ENCODE data around the gene GDPGP1. TPM values are rescaled to one million over a fixed set of nuclear protein-coding genes. Genes with fewer than 3 reads are reported as not detected.
"Not testable (repeated sequence)": the region's sequence is repeated elsewhere in the genome, so short reads cannot be mapped to it uniquely, and the experiment has no call there.

The GDPGP1 gene
- total RNA-seq, 2 experiments from 2014 or later: 10.2 to 10.3 TPM

DNA sequence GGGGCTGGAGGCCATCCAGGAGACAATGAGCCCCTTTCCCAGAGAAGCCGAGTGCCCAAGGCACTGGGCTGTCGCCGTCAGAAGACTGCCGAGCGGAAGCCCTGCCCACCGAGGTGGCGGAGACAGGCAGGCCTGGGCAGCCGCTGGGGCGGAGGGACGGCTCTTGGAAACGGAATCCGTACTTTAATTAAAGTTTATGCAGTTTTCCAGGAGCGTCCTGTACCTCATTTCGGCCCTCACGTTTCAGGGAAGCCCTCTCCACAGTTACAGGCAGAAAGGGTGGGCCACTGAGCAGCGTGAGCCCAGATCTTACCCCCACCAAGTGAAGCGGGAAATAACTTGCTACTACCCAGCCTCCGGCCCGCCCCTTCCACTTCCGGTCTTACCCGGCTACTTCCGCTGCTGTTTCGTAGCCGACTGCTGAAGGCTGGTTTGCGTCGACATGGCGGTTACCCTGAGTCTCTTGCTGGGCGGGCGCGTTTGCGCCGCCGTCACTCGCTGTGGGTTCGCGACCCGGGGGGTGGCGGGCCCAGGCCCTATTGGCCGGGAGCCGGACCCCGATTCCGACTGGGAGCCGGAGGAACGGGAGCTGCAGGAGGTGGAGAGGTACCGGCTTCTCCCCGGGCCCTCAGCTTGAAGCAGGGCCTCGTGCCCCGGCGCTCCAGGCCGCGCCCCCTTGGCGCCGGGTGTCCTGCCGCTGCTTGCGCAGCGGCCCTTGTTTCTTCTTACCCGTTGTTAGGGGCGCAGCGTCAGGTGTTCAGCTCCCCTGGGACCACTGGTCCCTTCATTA lies 31.5 kb downstream of the GDPGP1 start, which contains the start of gene NGRN:
NGRN (plus strand) TSS at position 402 of the 790 bp plus-strand sequence; CDS start at position 443, 41 bp downstream.
- ATAC-seq (ENCODE audit: low read depth) (peak; percentile 89), DNase-seq (peak; percentile 93)
- POLR2A ChIA-PET: interaction anchor here (0.7 to 1.4 kb wide), 10 partner anchors 13 to 1214 kb away, joined by 3 to 29 read pairs (median 3); partner anchors contain the start of genes CIB1, GDPGP1, HDDC3 and IQGAP1
- Mint-ChIP-seq H3K4me1 (peaks cover 32% of the 10 kb centered on the region), H3K9me3 (no peaks in the 10 kb centered on the region), H3K27ac (peak within 1 kb of the TSS; percentile 98), H3K27me3 (no peaks in the 10 kb centered on the region), H3K4me3 (peak within 1 kb of the TSS; percentile 96), H3K36me3 (peaks cover 15% of the 10 kb centered on the region)

DNA sequence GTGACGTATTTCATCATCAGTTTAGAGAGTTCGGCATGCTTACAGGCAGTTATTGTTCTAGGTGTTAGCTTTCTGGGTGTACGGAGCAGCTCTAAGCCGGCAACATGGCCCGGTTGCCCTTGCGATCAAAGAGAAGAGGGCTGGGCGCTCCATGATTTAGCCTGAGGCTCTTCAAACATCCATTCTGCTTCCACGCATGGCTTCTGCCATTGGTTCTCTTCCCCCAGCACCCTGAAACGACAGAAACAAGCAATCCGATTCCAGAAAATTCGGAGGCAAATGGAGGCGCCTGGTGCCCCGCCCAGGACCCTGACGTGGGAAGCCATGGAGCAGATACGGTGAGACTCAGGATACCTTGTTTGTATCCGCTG lies 32.0 kb downstream of the GDPGP1 start:
- ATAC-seq (ENCODE audit: low read depth) (peak; percentile 22), DNase-seq (peak; percentile 67)
- Mint-ChIP-seq H3K27me3 (no peaks in the 10 kb centered on the region), H3K9me3 (no peaks in the 10 kb centered on the region), H3K36me3 (peaks cover 15% of the 10 kb centered on the region), H3K4me3 (peak overlapping the region; percentile 96), H3K27ac (peak overlapping the region; percentile 98), H3K4me1 (peaks cover 33% of the 10 kb centered on the region)
- POLR2A ChIA-PET: interaction anchor here (0.7 to 1.4 kb wide), 10 partner anchors 14 to 1214 kb away, joined by 3 to 29 read pairs (median 3); partner anchors contain the start of genes CIB1, GDPGP1, HDDC3 and IQGAP1

DNA sequence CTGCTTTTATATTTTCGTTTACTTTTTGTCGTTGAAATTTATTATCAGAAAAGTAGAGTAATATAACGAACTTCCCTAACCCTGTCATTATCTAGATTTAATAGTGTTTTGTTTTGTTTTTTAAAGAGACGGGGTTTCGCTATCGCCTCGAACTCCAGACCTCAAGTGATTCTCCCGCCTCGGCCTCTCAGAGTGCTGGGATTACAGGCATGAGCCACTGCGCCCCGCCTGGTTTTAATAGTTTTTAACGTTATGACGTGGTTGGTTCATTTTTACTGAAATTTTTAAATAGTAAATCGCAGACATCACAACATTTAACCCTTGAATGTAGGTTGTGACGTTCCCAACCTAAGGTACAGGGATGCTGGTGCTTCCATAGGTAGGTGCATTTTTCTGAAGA lies 32.5 kb downstream of the GDPGP1 start:
- ATAC-seq (ENCODE audit: low read depth) (no peak), DNase-seq (no peak)
- H3K4me3 Mint-ChIP-seq: peak overlapping the region; percentile 96
- no peaks in the 10 kb centered on the region for H3K27me3 Mint-ChIP-seq
- peaks cover 17% of the 10 kb centered on the region for H3K36me3 Mint-ChIP-seq
- peaks cover 37% of the 10 kb centered on the region for H3K4me1 Mint-ChIP-seq
- POLR2A ChIA-PET: interaction anchor here (0.7 to 1.4 kb wide), 7 partner anchors 14 to 666 kb away, joined by 3 to 29 read pairs (median 4); partner anchors contain the start of genes CIB1, GDPGP1, HDDC3 and IQGAP1
- H3K9me3 Mint-ChIP-seq: no peaks in the 10 kb centered on the region
- peak overlapping the region; percentile 98 for H3K27ac Mint-ChIP-seq

DNA sequence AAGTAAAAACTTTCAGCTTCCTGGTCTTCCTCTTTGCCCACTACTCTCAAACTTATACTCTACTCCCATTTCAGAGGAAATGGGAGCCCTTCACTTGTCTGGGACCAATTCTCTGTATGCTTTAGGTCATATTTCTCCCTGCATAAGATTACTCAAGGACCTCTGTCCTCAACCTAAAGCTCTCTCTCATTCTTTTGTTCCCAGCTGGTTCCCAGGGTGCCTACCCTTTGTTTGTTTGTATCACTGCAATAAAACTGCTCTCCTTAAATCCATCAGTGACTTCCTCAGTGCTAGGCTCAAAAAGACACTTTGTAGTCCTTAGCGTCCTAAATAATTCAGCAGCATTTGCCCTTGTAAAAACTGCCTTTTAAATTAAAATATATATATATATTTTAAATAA lies 34.4 kb downstream of the GDPGP1 start:
- no peaks in the 10 kb centered on the region for H3K9me3 Mint-ChIP-seq
- POLR2A ChIA-PET: interaction anchor here (1.0 to 2.3 kb wide), 3 partner anchors 35 to 68 kb away, joined by 4 to 9 read pairs (median 8); partner anchors contain the start of genes CIB1, GDPGP1 and SEMA4B
- DNase-seq (no peak), ATAC-seq (ENCODE audit: low read depth) (no peak)
- peak overlapping the region; percentile 59 for H3K4me3 Mint-ChIP-seq
- peaks cover 20% of the 10 kb centered on the region for H3K36me3 Mint-ChIP-seq
- no peaks in the 10 kb centered on the region for H3K27me3 Mint-ChIP-seq
- peak overlapping the region; percentile 52 for H3K27ac Mint-ChIP-seq
- peaks cover 42% of the 10 kb centered on the region for H3K4me1 Mint-ChIP-seq

DNA sequence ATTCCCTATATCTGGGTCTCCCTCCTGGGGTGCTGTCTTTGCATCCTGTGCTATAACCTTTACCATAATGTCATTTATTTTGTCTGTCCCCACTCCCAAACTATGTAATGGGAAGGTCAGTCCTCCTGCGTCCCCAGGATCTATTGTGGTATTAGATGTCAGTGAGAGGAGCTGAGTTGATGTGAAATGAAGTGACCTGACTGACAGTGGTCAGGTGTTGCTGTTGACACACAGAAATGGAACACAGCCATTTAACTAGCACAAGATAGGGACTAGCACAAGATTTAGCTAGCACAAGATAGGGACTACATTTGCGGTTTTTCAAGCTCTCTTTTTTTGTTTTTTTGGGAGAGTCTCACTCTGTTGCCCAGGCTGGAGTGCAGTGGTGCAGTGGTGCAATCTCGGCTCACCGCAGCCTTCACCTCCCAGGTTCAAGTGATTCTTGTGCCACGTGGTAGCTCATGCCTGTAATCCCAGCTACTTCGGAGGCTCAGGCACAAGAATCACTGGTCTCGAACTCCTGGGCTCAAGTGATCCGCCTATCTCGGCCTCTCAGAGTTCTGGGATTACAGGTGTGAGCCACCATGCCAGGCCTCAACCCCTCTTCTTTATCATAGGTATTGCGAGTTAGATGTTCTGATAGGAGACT lies 36.6 kb downstream of the GDPGP1 start:
- Mint-ChIP-seq H3K9me3 (no peaks in the 10 kb centered on the region), H3K4me1 (peaks cover 34% of the 10 kb centered on the region), H3K4me3 (no peak overlapping the region), H3K27me3 (no peaks in the 10 kb centered on the region), H3K36me3 (peaks cover 24% of the 10 kb centered on the region), H3K27ac (no peak overlapping the region)
- ATAC-seq (ENCODE audit: low read depth) (no peak), DNase-seq (no peak)
- POLR2A ChIA-PET: interaction anchor here (0.5 kb wide), 2 partner anchors 10 to 12 kb away, joined by 4 to 5 read pairs; no protein-coding TSS in a partner anchor

GRCh38 chr15:90271459-90272166 lies 37.6 kb downstream of the GDPGP1 start:
- POLR2A ChIA-PET: interaction anchor here (0.8 kb wide), 1 partner anchor 38 kb away, joined by 3 read pairs; the partner anchor contains the start of genes CIB1 and GDPGP1

GRCh38 chr15:90278467-90278866 lies 44.5 kb downstream of the GDPGP1 start:
- H3K36me3 Mint-ChIP-seq; POLR2A ChIA-PET; DNase-seq; ATAC-seq (ENCODE audit: low read depth); H3K27ac Mint-ChIP-seq; H3K27me3 Mint-ChIP-seq; H3K9me3 Mint-ChIP-seq; H3K4me1 Mint-ChIP-seq; H3K4me3 Mint-ChIP-seq: not testable (repeated sequence)

More at GRCh38 chr15:90271459-90272166, 37.6 kb downstream of the GDPGP1 start:
- ATAC-seq (ENCODE audit: low read depth) (no peak), DNase-seq (peak; percentile 7)
- H3K4me3 Mint-ChIP-seq: no peak overlapping the region
- peaks cover 36% of the 10 kb centered on the region for H3K4me1 Mint-ChIP-seq
- H3K36me3 Mint-ChIP-seq: peaks cover 26% of the 10 kb centered on the region
- H3K9me3 Mint-ChIP-seq: no peaks in the 10 kb centered on the region
- H3K27ac Mint-ChIP-seq: no peak overlapping the region
- H3K27me3 Mint-ChIP-seq: no peaks in the 10 kb centered on the region

- H3K4me1 Mint-ChIP-seq; H3K9me3 Mint-ChIP-seq; H3K27ac Mint-ChIP-seq; H3K27me3 Mint-ChIP-seq; DNase-seq; ATAC-seq (ENCODE audit: low read depth); H3K4me3 Mint-ChIP-seq; H3K36me3 Mint-ChIP-seq: not testable (repeated sequence)
- POLR2A ChIA-PET: interaction anchor here (0.6 kb wide), 1 partner anchor 160 kb away, joined by 3 read pairs; no protein-coding TSS in a partner anchor
Observed at GRCh38 chr15:90280743-90281142, 46.7 kb downstream of the GDPGP1 start.

DNA sequence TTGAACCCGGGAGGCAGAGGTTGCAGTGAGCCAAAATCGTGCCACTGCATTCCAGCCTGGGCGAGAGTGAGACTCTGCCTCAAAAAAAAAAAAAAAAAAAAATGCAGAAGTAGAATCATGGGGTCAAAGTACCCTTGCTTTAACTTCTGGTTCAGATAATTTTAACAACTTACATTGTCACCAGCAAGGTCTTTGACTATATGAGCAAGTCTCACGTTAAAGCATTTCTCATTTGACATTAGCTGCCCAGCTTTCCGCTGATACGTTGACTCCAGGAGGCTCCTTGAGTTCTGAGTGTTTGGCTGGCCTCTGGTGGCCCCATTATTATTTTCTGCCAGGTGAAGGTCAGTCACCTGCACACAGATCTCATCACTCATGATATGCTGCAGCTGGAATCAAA lies 47.6 kb downstream of the GDPGP1 start:
- not testable (repeated sequence) for H3K27ac Mint-ChIP-seq; H3K9me3 Mint-ChIP-seq; H3K4me3 Mint-ChIP-seq; H3K4me1 Mint-ChIP-seq; H3K36me3 Mint-ChIP-seq; H3K27me3 Mint-ChIP-seq; DNase-seq; ATAC-seq (ENCODE audit: low read depth)
- POLR2A ChIA-PET: interaction anchor here (0.7 kb wide), 1 partner anchor 12 kb away, joined by 5 read pairs; no protein-coding TSS in a partner anchor

DNA sequence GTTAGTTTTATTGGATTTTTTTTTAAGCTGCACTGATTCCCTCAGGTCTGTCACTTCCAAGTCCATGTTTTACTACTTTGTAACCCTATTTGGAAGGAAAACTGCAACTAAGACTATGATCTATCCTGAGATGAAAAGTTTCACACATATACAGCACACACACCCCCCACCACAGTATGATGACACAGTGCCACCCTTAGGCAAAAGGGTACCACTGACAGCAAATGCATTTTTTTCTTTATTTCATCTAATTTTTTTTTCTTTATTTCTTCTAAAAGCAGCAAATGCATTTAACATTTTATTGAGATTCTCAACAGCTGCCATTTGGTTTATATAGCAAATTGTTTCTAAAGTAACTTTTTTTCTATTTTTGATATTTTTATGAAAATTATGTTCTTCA lies 52.7 kb downstream of the GDPGP1 start:
- Mint-ChIP-seq H3K27me3 (peaks cover 2% of the 10 kb centered on the region), H3K9me3 (no peaks in the 10 kb centered on the region), H3K4me3 (no peak overlapping the region), H3K36me3 (no peaks in the 10 kb centered on the region), H3K4me1 (peaks cover 2% of the 10 kb centered on the region), H3K27ac (no peak overlapping the region)
- peak; percentile 68 for ATAC-seq (ENCODE audit: low read depth)
- POLR2A ChIA-PET: no interaction called here
- no peak for DNase-seq

GRCh38 chr15:90287101-90287500 lies 53.1 kb downstream of the GDPGP1 start:
- Mint-ChIP-seq H3K4me1 (peaks cover 3% of the 10 kb centered on the region), H3K27me3 (peaks cover 2% of the 10 kb centered on the region), H3K9me3 (no peaks in the 10 kb centered on the region), H3K27ac (no peak overlapping the region), H3K4me3 (no peak overlapping the region), H3K36me3 (no peaks in the 10 kb centered on the region)
- POLR2A ChIA-PET: no interaction called here
- ATAC-seq (ENCODE audit: low read depth): no peak
- no peak for DNase-seq

- Mint-ChIP-seq H3K36me3 (no peaks in the 10 kb centered on the region), H3K27me3 (peaks cover 2% of the 10 kb centered on the region), H3K9me3 (no peaks in the 10 kb centered on the region), H3K27ac (no peak overlapping the region), H3K4me3 (no peak overlapping the region), H3K4me1 (peaks cover 3% of the 10 kb centered on the region)
- DNase-seq: no peak
- ATAC-seq (ENCODE audit: low read depth): no peak
- POLR2A ChIA-PET: no interaction called here
Observed at GRCh38 chr15:90287946-90288345, 53.9 kb downstream of the GDPGP1 start.
